MCF 10A (cell line): Measurements from ENCODE around the gene PNPLA5. TPM values are rescaled to one million over a fixed set of nuclear protein-coding genes. Genes with fewer than 3 reads are reported as not detected.
A peak's percentile ranks its signal among the peaks of the same experiment; 100 is the strongest.

Experiments
- BruUV-seq: library from RNA; stranded (reverse); fragments of 400-500 nt; replicated peaks from 2 replicates; lab custom pipeline; 2021; lab: Mats Ljungman, UMichigan
- CTCF ChIA-PET: fragments of 300-600 bp; sonication (Branson Sonifier 250); formaldehyde crosslinking; extraction: SDS; loops from one replicate; lab custom pipeline; 2021; ENCODE audit warnings: antibody characterized with exemption, inconsistent platforms; lab: Yijun Ruan, JAX
- POLR2A ChIA-PET: fragments of 300-600, 350-650 bp; sonication (Branson Sonifier 250); formaldehyde crosslinking; extraction: SDS; loops from one replicate; lab custom pipeline; 2020; ENCODE audit warnings: antibody characterized with exemption, inconsistent platforms; lab: Yijun Ruan, JAX
- DNase-seq: peaks from one replicate; pipeline ENCODE4 v3.0.0-alpha.2; 2018; ENCODE audit not compliant: unreplicated experiment
- H3K27ac Mint-ChIP-seq: one replicate; pipeline ENCODE4 v1.8.0; 2022; ENCODE audit warnings: mild to moderate bottlenecking, low read depth, mixed read lengths; ENCODE audit not compliant: unreplicated experiment
- H3K27me3 Mint-ChIP-seq: one replicate; pipeline ENCODE4 v1.8.0; 2022; ENCODE audit warnings: mixed read lengths; ENCODE audit not compliant: insufficient read depth, unreplicated experiment
- H3K36me3 Mint-ChIP-seq: one replicate; pipeline ENCODE4 v1.8.0; 2022; ENCODE audit warnings: mild to moderate bottlenecking, moderate library complexity, mixed read lengths; ENCODE audit not compliant: insufficient read depth, unreplicated experiment
- H3K4me1 Mint-ChIP-seq: one replicate; pipeline ENCODE4 v1.8.0; 2022; ENCODE audit warnings: mixed read lengths; ENCODE audit not compliant: insufficient read depth, unreplicated experiment
- H3K4me3 Mint-ChIP-seq: one replicate; pipeline ENCODE4 v1.8.0; 2022; ENCODE audit warnings: mild to moderate bottlenecking, moderate library complexity, mixed read lengths; ENCODE audit not compliant: unreplicated experiment
- H3K9me3 Mint-ChIP-seq: one replicate; pipeline ENCODE4 v1.8.0; 2022; ENCODE audit warnings: mixed read lengths; ENCODE audit not compliant: unreplicated experiment
- CTCF ChIP-seq: fragments of 200-600 bp; IDR thresholded peaks from one replicate; pipeline ENCODE4 v1.8.0; 2022; ENCODE audit warnings: antibody characterized with exemption, mild to moderate bottlenecking; ENCODE audit not compliant: unreplicated experiment
- intact Hi-C: fragments of 100-400 bp; cut with micrococcal nuclease; formaldehyde crosslinking; loops from 2 replicates; pipeline ENCODE4 v1.14.1; 2022
- total RNA-seq: library from RNA; stranded (reverse); gene quantifications from 2 replicates; pipeline ENCODE4 v1.2.3, GENCODE V29; 2022

The PNPLA5 gene
- total RNA-seq, 1 experiment from 2014 or later: not detected

- POLR2A ChIA-PET: interaction anchor here (0.7 to 1.4 kb wide), 3 partner anchors 21 to 36 kb away, joined by 3 read pairs; partner anchors contain the start of gene SAMM50
- CTCF ChIA-PET: interaction anchor here (0.8 to 1.1 kb wide), 2 partner anchors 16 to 732 kb away, joined by 4 to 5 read pairs; partner anchors contain the start of gene TTLL12
- H3K4me1 Mint-ChIP-seq: peaks cover 33% of the 10 kb centered on the region
- no peaks in the 10 kb centered on the region for H3K36me3 Mint-ChIP-seq
- no peaks in the 10 kb centered on the region for H3K27me3 Mint-ChIP-seq
- no peaks in the 10 kb centered on the region for H3K9me3 Mint-ChIP-seq
- H3K4me3 Mint-ChIP-seq: peak overlapping the region; percentile 60
- intact Hi-C loops: no loop called here
- no TSS peak for BruUV-seq
- H3K27ac Mint-ChIP-seq: peak overlapping the region; percentile 68
- DNase-seq: peak; percentile 84
- no peak for TF ChIP-seq CTCF
These were observed 27.5 kb upstream of the PNPLA5 start for GRCh38 chr22:43919106-43919973.

- Mint-ChIP-seq H3K27me3 (peaks cover 11% of the 10 kb centered on the region), H3K4me1 (peaks cover 27% of the 10 kb centered on the region), H3K4me3 (no peak overlapping the region), H3K9me3 (peaks cover 7% of the 10 kb centered on the region), H3K36me3 (no peaks in the 10 kb centered on the region), H3K27ac (no peak overlapping the region)
- TF ChIP-seq CTCF: no peak
- POLR2A ChIA-PET: no interaction called here
- intact Hi-C loops: no loop called here
- BruUV-seq: no TSS peak
- no peak for DNase-seq
- CTCF ChIA-PET: interaction anchor here (0.7 to 1.2 kb wide), 3 partner anchors 28 to 169 kb away, joined by 3 to 4 read pairs (median 4); no protein-coding TSS in a partner anchor
These were observed 25.7 kb upstream of the PNPLA5 start for GRCh38 chr22:43917521-43917920.

GRCh38 chr22:43911351-43911750 is 19.5 kb upstream of the PNPLA5 start:
- no peak for DNase-seq
- no TSS peak for BruUV-seq
- Mint-ChIP-seq H3K27me3 (peaks cover 23% of the 10 kb centered on the region), H3K27ac (no peak overlapping the region), H3K4me3 (no peak overlapping the region), H3K4me1 (peaks cover 17% of the 10 kb centered on the region), H3K36me3 (no peaks in the 10 kb centered on the region), H3K9me3 (peaks cover 7% of the 10 kb centered on the region)
- intact Hi-C loops: no loop called here
- CTCF ChIA-PET: no interaction called here
- no peak for TF ChIP-seq CTCF
- POLR2A ChIA-PET: interaction anchor here (0.8 kb wide), 1 partner anchor 18 kb away, joined by 3 read pairs; no protein-coding TSS in a partner anchor

DNA sequence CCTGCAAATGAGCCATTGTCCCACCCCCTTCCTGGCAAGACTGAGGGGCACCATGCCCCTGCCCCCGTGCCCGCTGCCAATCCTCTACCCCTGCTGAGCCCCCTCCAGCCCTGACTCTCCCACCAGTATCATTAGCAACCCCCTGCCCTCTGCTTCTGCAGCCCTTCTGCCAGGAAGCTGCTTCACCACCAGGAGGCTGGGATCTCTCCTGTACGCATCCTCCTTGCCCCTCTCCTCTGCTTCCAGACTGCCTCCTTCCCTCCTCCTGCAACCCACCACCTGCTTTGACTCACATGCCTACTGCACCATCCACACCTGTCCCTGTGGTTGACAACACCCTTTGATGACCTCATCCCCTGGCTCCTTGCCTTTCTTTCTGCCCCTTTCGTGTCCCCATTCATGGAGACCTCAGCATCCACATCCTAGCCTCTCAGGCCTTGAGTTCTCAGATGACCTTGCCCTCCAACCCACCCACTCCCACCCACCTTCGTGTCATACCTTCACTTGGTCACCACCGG is 18.4 kb upstream of the PNPLA5 start:
- H3K4me1 Mint-ChIP-seq: peaks cover 17% of the 10 kb centered on the region
- H3K36me3 Mint-ChIP-seq: no peaks in the 10 kb centered on the region
- H3K9me3 Mint-ChIP-seq: peaks cover 7% of the 10 kb centered on the region
- intact Hi-C loops: no loop called here
- no TSS peak for BruUV-seq
- H3K4me3 Mint-ChIP-seq: no peak overlapping the region
- CTCF ChIA-PET: no interaction called here
- peaks cover 23% of the 10 kb centered on the region for H3K27me3 Mint-ChIP-seq
- no peak for DNase-seq
- H3K27ac Mint-ChIP-seq: no peak overlapping the region
- POLR2A ChIA-PET: interaction anchor here (0.8 to 1.1 kb wide), 2 partner anchors 15 to 17 kb away, joined by 3 read pairs; no protein-coding TSS in a partner anchor
- no peak for TF ChIP-seq CTCF
